DMS 273 (cell line): ENCODE measurements around the gene PPP1CB.
"Not testable (repeated sequence)": the region's sequence is repeated elsewhere in the genome, so short reads cannot be mapped to it uniquely, and the experiment has no call there.

Experiments used
- DNase-seq: peaks from one replicate; lab custom pipeline; 2025; ENCODE audit not compliant: unreplicated experiment; lab: John Stamatoyannopoulos, UW

Gene PPP1CB

GRCh38 chr2:28742619-28743018 is 9.0 kb upstream of the PPP1CB start:
- DNase-seq, result not testable (repeated sequence)

DNA sequence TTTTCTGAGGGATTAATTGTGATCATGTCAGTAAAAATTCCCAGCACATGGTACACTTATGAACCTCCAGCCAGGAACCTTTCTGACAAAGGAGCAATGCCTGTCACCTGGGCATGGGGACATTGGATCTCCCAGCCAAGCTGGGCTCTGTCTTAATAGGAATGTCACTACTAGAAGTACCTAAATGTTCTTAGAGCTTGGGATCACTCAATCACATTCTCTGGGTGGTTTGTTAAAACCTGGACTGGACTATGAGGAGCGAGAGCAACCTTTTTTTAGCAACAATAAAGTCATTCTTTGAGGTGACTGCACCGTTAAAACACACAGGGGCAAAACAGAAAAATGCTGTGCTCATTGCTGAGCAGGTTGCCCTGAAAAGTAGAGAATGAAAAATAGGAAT is 6.4 kb upstream of the PPP1CB start:
- DNase-seq, result no peak

- DNase-seq, result no peak
Observed at GRCh38 chr2:28745876-28746275, 5.8 kb upstream of the PPP1CB start.

GRCh38 chr2:28746429-28747111 is 5.1 kb upstream of the PPP1CB start:
- DNase-seq, result no peak

DNA sequence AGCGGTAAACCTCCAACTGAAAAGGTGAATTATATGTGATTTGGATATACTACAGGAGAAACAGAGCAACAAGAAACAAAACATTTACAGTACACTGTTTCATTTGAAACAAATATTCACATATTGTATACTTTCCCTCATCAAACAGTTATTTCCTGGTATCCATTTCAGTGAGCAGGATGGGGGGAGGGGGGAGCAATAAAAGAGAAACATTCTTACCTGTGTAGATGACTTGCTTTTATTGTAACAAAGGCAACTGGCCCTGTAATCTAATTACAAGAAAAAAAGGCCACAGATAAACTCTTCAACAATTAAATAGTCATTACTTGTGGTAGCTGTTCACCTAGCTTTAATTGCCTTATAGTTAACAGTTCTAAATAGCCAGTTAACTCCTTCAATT is 3.9 kb upstream of the PPP1CB start:
- no peak for DNase-seq

DNA sequence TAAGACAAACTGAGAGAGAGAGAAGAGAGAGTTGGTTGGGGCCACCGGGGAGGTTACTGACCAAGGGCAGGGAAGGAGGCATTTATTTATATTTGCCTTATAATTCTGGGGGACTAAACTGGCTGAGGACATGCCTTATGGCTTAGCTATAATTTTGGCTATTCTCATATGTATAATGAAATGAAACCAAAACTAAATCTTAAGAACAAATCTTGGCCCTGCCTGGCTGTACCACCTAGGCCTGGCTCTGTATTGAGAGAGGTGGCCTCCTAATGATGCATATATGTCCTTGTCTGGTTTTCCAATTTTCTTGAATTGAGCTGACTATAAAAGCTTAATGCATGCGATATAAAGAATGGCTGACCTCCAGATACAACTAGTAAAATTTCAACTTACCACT is 3.5 kb upstream of the PPP1CB start:
- DNase-seq, result no peak

DNA sequence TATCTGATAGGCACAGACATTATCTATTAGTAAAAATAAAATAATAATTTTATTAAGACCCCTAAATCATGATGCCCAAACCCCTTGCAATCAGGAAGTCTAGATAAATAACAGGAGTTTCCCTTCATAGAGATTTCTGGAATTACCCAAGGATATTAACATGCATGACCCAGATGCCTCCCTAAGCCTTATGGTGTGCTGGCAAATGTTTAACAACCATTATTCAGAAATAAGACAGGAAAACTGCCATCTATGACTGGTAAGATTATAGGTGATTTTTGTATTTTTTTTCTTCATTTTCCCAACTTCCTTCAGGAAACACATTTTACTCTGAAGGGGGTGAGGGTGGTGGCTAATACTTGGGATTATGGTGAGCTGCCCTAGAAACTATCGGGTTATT is 2.7 kb upstream of the PPP1CB start:
- no peak for DNase-seq

GRCh38 chr2:28749526-28749925 is 2.1 kb upstream of the PPP1CB start:
- DNase-seq, result no peak

- peak; percentile 35 for DNase-seq
Observed at GRCh38 chr2:28750316-28751251, 1.0 kb upstream of the PPP1CB start.

DNA sequence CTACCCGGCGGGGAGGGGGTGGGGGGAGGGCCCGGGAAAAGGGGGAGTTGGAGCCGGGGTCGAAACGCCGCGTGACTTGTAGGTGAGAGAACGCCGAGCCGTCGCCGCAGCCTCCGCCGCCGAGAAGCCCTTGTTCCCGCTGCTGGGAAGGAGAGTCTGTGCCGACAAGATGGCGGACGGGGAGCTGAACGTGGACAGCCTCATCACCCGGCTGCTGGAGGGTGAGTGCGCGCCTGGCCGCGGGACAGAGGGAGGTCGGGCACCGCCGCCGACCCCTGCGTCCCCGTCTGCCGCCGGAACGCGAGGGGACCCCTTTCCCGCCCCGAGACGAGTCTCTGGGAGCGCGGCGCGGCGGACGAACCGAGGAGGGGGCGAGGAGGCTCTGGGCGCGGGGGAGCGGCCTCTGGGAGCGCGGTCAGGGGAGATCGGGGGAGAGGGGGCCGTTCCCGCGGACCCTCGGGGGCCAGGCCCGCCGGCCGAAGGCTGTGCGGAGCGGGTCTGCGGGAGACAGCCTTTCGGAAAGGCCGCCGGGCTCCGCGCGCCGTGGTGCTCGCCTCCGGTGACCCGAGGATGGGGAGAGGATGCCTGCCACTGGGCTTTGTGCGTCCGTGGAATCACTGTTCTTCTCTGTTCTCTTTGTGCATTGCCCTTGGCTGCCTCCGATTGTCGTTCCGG is 463 bp downstream of the PPP1CB start:
- peak; percentile 65 for DNase-seq

DNA sequence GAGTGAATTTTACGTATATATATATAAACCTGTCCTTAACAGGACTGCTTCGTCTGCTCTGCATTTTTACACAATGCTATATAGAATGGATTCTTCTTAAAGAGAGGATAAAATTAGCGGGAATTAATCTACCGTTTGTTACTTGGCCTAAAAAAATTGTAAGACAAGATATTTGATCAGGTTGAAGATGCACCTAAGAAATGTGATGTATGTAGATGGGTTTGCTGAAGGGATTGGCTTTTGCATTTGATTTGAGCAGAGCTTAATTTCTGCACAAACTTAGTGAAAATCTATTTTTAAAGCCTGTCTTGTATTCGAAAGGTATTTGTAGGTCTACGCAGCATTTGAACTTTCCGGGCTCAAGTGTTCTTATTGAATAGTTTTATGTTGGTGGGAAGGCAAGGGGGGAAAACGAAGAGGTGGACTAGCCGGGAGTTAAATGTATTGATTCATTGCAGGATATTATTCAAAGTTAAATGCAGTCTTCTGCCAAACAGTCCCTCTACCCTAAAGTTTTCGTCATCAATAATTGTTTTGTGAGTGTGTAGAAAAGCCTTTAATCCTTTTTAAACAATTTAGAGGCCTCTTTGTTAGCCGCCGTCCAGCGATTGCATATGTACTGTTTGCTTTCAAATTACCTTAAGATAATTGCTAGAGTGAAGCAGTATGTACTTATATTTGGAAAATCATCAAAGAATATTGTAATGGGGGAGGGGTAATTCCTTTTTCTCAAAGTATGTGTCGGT is 1.2 kb downstream of the PPP1CB start:
- DNase-seq, result peak; percentile 36

DNA sequence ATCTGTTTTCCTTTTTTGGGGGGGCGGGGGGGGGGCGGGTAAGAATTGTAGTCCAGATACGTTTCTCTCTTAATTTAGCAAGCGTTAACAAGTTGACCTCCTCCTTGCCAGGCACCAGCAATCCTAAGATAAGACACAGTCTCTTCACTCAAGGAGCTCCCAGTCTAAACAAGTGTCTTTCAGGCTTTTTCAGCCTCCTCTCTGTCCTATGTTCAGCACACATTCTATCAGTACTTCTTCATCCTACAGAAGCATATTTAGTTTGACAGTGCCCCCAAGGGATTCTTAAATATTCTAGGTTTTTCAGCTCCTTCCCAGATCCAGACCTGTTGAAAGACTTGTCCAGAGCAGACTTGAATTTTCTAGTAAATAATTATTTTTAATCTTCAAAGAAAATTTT is 2.7 kb downstream of the PPP1CB start:
- no peak for DNase-seq

DNA sequence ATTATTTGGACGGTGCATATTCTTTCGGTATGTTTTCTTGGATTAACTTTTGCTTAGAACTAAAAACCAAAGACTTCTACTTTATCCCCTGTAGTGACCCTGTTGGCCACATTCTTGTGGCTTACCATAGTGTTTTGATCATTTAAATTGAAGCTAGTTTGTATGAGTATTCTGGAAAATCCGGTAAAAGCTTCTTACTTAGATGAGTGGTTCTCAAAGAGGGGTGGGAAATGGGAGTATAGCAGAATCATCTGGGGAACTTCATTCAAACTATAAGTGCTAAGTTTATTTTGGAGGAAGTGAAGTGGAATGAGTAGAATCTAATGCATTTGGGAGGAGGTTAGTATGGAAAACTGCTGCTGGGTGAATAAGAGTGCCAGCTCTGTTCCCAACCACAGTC is 3.8 kb downstream of the PPP1CB start:
- no peak for DNase-seq

DNA sequence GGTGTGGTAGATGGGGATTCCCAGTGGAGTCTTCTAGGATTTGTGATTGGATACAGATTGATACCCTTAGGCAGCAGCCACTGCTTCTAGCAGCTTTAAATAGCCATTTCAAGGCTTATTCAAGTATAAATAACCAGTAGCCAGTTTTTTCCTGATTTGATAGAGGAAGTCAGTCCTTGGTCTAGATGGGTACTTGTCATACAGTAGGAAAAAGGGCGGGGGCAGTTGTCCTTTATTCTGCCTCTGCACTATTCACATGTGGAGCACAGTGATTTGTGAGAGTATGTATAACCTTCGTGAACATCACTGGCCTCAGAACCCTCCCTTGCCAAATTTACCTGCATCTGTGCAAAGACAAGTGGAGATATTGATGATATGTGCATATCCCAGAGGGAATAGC is 6.8 kb downstream of the PPP1CB start:
- no peak for DNase-seq

- no peak for DNase-seq
Observed at GRCh38 chr2:28761420-28761819, 9.8 kb downstream of the PPP1CB start.

DNA sequence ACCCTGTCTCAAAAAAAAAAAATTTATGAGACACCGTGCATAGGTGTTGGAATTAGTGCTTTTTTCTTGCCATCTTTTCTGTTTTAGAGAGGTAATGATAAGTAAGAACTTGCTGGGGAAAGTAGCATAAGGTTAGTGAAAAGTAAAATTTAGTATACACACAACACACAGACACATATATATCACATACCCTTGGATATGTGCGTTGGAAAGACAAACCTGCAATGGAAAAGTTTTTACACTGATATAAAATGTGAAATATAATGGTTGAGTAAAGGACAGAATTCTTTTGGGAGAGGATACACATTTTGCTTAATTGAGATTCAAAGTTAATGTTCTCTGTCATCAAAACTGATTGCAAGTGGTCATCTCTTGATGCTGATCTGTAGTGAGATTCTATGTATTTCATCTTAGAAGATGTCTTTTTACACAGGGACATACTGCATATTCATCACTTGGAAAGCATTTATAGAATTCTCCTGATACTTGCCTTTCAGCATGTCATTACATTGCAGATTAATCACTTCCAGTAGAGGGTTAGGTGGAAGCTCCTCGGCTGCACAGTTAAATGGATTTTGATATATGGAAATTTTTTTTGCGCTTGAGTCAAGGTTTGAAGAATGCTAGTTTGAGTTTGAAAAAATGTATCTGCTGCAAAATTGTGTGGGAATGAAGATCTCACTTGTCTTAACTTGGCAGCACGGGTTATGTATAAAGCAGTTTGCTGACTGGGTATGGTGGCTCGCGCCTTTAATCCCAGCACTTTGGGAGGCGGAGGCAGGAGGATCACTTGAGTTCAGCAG is 13.5 kb downstream of the PPP1CB start:
- DNase-seq, result no peak

- no peak for DNase-seq
Observed at GRCh38 chr2:28766070-28766469, 14.4 kb downstream of the PPP1CB start.

DNA sequence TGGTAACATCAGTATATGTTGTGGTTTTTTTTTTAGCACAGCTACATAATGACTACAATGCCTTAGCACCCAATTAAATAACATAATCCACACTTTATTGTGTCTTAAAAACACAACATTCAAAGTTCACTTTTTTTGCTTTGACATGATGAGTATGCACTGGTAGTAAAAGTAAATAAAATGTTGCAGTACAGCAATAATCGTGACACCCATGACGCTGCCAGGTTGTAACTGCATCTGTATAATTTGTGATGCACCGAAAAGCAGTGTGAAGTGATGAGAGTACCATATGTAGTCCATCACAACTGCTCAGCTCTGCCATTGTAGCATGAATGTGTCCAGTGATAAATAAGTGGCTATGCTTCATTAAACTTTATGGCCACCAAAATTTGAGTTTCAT is 15.7 kb downstream of the PPP1CB start:
- no peak for DNase-seq

DNA sequence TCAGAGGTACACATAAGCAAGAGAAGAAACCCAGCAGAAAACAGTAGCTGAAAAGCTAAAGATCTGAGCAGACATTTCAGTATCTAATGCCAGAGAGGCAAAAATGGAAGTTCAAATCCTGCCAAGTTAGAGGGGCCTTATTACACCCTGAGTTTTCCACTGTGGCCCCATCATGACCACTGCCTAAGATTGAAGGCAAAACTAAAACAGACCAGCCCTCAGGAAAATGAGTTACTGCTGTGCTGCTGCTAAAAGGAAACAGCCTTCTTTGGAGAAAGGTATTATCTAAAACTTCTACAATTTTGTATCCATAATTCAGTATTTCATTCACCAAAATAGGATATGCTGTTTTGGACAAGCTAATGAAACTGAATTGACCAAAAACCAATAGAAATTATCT is 16.8 kb downstream of the PPP1CB start:
- DNase-seq, result no peak

- no peak for DNase-seq
Observed at GRCh38 chr2:28768952-28769351, 17.3 kb downstream of the PPP1CB start.
